DMS153 treated with DMSO at 0.1 percent for 48 hours (cell line): ENCODE data around the gene TDP2.
A peak's percentile ranks its signal among the peaks of the same experiment; 100 is the strongest.
"Not testable (repeated sequence)": the region's sequence is repeated elsewhere in the genome, so short reads cannot be mapped to it uniquely, and the experiment has no call there.

ENCODE experiments used
- DNase-seq: peaks from one replicate; lab custom pipeline; 2025; ENCODE audit not compliant: unreplicated experiment; lab: John Stamatoyannopoulos, UW

Gene TDP2

DNA sequence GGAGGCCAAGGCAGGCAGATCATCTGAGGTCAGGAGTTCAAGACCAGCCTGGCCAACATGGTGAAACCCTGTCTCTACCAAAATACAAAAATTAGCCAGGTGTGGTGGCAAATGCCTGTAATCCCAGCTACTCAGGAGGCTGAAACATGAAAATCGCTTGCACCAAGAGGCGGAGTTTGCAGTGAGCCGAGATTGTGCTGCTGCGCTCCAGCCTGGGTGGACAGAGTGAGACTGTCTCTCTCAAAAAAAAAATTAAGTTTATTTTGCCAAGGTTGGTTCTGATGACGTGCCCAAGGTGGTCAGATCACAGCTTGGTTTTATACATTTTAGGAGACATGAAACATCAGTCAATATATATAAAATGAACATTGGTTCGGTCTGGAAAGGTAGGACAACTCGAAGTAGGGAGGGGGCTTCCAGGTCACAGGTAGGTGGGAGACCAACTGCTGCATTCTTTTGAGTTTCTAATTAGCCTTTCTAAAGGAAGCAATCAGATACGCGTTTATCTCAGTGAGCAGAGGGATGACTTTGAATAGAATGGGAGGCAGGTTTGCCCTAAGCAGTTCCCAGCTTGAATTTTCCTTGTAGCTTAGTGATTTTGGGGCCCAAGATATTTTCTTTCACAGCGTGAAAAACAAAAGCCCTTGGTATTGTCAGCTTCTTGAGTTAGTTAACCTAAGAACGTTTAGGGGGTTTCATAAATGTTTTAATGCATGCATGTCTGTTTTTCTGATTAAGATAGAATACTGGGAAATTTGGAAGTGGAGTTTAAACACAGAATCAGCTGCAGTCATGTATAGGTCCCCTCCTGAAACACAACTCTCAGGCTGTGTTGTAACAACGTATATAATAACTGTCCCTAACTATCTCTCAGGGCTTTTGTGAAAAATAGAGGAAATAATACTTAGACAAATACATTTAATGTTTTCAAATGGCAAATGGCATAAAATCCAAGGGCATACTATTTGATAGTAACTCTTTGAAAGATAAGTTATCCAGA lies 16.9 kb upstream of the TDP2 start:
- no peak for DNase-seq

GRCh38 chr6:24680582-24680981 lies 13.9 kb upstream of the TDP2 start:
- no peak for DNase-seq

GRCh38 chr6:24678792-24679352 lies 12.2 kb upstream of the TDP2 start:
- DNase-seq, result not testable (repeated sequence)

GRCh38 chr6:24673625-24674024 lies 6.9 kb upstream of the TDP2 start:
- no peak for DNase-seq

DNA sequence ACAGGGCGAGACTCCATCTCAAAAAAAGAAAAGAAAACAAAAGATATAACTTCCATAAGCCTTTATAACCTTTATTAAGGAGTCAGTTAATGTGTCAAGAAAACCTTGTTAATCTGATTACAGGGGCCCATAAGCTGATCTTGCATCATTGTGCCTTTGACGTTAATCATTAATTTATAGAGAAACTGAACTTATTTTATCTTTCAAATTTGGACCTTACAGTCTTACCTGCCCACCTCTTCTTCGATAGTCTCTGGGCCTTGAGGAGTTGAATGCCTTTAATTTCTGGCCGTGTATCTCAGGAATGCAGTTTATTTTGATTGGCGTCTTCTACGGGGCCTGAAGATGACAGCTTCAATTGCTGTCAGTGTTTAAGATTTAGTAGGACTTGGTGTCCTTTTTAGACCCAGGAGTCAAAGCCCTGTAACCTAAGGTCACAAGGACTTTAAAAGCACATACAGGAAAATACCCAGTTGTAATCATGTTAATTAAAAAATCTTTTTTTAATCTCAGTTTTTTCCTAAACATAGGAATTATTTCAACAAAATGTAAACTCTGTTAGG lies 6.0 kb upstream of the TDP2 start:
- no peak for DNase-seq

DNA sequence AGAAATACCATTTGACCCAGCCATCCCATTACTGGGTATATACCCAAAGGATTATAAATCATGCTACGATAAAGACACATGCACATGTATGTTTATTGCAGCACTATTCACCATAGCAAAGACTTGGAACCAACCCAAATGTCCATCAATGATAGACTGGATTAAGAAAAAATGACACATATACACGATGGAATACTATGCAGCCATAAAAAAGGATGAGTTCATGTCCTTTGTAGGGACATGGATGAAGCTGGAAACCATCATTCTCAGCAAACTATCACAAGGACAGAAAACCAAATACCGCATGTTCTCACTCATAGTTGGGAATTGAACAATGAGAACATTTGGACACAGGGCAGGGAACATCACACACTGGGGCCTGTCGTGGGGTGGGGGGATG lies 4.4 kb upstream of the TDP2 start:
- not testable (repeated sequence) for DNase-seq

- DNase-seq, result not testable (repeated sequence)
Observed at GRCh38 chr6:24670492-24670891, 3.8 kb upstream of the TDP2 start.

GRCh38 chr6:24668997-24669361 lies 2.3 kb upstream of the TDP2 start:
- no peak for DNase-seq

DNA sequence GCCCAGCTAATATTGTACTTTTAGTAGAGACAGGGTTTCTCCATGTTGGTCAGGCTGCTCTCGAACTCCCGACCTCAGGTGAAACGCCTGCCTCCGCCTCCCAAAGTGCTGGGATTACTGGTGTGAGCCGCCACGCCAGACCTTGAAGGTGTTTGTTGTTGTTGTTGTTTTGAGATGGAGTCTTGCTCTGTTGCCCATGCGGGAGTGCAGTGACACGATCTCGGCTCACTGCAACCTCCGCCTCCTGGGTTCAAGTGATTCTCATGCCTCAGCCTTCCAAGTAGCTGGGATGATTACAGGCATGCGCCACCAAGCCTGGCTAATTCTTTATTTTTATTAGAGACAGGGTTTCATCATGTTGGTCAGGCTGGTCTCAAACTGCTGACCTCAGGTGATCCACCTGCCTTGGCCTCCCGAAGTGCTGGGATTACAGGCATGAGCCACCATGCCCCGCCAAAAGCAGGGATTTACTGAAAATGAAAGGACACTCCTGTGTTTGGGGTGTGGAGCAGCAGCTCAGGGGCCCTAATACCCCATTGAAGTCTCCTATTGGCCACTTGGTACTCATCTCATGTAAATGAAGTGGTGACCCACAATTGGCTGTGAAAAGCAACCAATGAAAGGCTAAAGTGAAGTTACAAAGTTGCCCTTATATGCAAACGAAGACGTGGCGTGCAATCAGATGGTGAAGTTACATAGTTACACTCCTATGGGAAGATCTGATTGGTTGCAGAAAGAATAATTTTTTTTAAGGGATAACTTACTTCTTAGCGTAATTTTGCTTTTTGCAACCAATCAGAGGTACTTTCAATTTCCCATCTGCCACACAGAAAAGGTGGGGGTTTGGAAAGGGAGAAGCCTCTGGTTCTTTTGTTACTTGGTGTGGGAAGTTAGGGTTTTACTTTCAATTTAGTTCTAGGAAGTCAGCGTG lies 1.6 kb upstream of the TDP2 start:
- DNase-seq, result not testable (repeated sequence)

DNA sequence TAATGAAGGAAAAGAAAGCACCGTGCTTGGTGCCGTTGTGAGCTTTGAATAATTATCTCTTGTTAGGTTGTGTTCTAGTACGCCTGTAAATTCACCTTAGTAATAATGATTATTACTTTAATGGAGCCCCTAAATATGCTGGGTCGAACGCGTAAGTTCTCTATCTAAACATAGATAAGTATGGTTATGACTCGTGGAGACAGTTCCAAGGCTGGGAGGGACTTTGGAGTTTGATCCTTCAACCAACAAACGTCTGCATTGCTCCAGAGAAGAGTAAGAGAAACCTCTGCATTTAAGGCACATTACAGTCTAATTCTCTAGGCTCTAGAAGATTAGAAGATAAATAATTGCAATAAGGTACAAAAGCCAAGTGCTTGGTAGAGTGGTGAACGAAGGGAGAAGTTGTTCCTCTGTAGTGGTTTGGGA lies 692 bp upstream of the TDP2 start:
- DNase-seq, result no peak

- DNase-seq, result peak; percentile 55
Observed at GRCh38 chr6:24666097-24666640, 530 bp downstream of the TDP2 start.

- no peak for DNase-seq
Observed at GRCh38 chr6:24664046-24664987, 2.4 kb downstream of the TDP2 start.

- DNase-seq, result no peak
Observed at GRCh38 chr6:24663189-24663588, 3.5 kb downstream of the TDP2 start.

DNA sequence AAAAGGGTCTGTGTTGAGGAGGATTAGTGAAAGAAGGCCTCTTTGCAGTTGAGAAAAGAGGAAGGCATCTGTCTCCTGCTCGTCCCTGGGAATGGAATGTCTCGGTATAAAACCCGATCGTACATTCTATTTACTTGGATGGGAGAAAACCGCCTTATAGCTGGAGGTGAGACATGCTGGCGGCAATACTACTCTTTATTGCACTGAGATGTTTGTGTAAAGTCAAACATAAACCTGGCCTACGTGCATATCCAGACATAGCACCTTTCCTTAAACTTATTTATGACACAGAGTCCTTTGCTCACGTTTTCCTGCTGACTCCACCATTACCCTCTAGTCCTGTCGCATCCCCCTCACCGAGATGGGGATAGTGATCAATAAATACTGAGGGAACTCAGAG lies 4.5 kb downstream of the TDP2 start:
- DNase-seq, result no peak

DNA sequence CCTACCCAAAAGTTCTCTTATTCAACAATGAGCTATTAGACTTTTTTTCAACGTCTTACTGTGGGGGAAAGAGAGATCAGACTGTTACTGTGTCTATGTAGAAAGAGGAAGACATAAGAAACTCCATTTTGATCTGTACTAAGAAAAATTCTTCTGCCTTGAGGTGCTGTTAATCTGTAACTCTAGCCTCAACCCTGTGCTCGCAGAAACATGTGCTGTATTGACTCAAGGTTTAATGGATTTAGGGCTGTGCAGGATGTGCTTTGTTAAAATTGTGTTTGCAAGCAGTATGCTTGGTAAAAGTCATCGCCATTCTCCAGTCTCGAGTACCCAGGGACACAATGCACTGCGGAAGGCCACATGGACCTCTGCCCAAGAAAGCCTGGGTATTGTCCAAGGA lies 4.9 kb downstream of the TDP2 start:
- DNase-seq, result not testable (repeated sequence)

- no peak for DNase-seq
Observed at GRCh38 chr6:24660105-24660504, 6.6 kb downstream of the TDP2 start.

DNA sequence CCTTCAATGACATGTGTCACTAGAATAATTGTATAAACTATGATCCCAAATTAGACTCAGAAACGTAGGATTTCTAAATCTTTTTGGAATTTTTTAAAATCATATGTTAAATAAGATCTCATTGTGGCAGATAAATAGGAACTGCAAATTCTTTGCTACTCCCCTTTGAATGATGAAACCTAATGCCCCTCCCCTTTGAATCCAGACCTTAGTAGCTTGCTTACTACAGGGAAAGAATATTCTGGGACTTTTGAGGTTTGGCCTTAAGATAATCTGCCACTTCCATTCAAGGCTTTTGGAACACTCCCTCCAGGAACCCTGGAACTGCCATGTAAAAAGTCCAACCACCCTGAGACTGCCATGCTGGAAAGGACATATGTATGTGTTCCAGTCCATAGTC lies 7.1 kb downstream of the TDP2 start:
- DNase-seq, result no peak

DNA sequence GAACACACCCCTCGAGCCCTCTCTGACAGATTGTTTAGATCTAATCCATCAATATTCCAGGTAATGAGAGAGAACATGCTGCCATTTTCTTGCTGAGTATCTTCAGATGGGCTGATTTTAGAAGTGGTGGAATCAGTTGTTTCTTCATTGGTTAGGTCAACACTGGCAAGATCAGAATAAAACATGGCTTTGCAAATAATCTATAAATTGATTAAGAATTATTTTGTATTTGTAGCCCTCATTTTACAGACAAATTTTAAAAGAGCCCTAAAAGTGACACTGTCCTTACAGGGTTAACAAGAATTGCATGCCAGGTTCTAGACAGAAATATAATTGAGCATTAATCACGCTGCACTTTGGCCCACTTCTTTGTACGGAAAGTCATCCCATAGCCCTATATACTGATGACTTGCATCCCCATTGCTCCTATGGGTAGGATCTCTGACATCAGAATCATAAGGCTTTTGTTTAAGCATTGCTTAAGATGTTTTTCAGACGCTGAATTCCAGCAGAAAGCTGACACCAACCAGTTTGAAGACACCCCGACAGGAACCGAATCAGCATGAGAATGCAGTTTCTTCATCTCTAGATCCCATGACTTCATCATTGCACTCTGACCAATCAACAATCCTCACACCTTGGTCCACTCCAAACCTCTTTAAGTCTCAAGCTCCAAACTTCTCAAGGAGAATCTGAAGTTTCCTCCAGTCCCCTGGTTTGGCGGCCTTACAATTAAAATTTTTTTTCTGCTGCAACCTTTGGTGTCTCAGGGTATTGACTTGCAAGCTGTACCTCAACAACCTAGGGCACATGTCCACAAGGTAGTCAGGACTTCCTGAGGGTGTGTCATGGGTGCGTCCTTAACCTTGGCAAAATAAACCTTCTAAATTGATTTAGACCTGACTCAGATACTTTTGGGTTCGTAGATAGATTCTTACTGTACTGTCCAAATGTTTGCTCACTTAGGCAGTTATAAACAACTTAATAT lies 7.8 kb downstream of the TDP2 start:
- DNase-seq, result no peak
